GM21423 (cell line): Measurements from ENCODE around the gene JAG2.

Experiments
- ATAC-seq: cut with Tn5 transposase; IDR thresholded peaks from one replicate; pipeline ENCODE4 v1.9.1; 2021; ENCODE audit warnings: mild to moderate bottlenecking, moderate library complexity; ENCODE audit not compliant: unreplicated experiment

JAG2 gene

DNA sequence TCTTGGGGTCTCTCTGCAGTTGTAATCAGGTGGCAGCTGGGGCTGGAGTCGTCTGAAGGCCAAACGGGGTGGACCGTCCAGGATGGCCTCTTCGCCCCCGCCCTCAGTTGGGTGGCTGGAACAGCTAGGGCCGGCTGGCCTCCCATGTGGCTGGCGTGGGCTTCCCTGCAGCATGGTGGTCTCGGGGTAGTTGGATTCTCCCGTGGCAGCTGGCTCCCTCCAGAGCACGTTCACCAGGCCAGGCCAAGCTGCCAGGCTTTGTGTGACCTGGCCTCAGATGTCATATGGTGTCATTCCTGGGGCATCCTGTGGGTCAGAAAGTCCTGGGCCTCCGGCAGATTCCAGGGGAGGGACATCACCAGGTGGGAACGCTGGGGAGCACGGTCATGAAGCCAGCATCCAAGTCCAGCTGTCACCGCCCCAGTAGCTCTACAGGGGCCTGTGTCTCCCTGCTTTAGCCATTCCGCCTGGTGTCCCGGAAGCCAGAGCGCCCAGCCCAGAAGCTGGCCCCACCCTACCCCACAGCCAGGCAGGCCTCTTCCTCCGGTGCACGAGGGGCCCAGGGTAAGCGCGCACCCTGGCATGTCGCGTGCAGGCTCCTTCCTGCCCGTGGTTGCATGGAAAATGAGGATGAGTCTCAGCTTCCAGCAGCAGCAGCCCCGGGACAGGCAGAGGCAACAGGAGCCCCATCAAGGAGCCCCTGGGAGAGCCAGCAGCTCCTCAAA, 13.9 kb upstream of the JAG2 start:
- no peak for ATAC-seq

DNA sequence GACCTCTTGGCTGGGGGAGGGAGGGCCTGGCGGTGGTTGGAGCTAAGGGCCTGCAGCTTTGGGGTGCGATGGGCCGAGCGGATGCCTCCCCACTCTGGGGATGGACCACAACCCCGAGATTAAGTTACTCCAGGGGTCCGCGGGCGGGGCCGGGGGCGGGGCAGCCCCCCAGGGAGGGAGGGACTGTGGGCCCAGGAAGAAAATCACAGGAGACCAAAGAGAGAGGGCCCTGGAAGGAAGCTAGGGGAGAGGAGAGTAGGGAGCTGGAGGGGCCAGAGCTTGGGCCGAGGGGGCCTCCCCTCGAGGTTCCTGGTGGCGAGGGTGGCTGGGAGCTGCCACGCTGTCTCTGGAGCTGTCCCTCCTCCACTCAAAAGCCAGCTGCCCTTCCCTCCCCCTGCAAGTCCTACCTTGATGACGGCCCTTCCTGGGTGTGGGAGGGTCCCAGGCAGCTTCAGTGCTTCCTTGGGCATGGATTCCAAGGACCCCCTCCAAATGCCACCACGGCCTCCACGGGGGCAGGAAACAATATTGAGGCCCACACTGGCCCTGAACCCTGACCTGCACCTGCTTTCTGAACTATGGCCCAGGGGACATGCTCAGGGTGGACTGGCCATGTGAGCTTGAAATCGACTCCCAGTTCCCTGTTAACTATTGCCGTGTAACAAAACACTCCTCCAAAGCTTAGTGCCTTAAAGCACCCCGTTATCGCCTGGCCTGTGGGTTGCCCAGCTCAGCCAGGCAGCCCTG, 13.1 kb upstream of the JAG2 start:
- ATAC-seq = no peak

DNA sequence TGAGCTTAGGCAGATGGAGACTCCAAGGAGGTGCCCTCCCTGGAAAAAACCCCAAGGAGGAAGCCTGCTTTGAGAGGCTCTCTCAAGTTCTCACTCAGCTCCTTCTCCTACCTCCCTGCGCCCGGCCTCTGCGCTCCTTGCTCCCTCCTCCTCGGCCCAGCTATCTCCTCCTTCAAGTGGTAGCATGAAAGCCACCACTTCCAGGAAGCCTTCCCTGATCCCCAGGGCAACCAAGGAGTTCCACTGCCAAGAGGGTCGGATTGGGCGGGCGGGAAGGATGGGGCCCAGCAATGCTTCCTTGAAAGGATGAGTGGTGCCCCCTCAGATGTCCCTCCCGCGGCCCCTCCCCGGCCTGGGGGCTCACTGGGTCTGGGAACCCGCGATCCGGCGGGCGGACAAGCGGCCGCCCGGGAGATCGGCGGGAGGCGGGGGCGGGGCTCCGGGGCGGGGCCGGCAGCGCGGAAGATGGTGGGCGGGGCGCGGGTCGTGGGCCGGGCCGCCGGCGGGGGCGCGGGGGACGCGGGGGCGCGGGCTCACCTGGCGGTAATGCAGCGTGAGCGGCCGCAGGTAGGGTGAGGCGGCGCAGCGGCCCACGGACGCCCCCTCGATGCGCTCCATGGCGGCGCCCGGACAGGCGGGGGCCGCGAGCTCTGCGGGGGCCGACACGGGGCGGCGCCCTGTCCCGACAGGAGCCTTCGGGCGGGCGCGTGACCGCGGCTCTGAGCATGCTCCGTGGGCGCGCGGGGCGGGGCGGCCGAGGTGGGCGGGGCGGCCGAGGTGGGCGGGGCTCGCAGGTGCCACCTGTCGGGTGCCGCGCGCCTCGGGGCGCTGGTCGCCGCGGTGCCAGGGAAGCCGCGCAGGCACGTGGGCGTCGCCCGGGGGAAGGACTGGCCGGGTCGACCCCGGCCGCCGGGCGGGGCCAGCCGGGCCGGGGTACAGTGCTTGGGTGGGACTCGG, 12.3 kb upstream of the JAG2 start, which contains the start of gene NUDT14:
Gene NUDT14, minus strand, starts transcription at position 721 of the 957 bp plus-strand sequence. Its CDS starts 103 bp downstream, at position 618.
- ATAC-seq = peak; percentile 57

DNA sequence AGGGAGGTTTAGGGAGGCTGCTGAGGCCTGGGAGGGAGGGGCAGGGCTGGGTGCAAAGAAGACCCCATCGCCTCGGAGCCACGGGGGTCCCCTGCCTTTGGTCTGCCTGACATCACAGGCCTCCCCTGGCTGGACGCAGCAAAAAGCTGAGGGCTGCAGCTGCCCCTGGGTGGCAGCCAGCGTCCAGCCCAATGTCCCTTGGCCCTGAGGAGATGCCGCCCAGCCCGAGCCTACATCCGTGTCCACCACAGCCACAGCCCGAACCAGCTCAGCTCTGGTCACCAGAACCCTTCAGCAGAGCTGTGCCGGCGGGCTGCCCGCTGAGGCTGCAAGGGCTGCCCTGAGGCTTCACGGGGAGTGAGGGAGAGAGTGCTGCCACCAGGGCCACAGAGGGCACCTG, 10.6 kb upstream of the JAG2 start:
- ATAC-seq = no peak

DNA sequence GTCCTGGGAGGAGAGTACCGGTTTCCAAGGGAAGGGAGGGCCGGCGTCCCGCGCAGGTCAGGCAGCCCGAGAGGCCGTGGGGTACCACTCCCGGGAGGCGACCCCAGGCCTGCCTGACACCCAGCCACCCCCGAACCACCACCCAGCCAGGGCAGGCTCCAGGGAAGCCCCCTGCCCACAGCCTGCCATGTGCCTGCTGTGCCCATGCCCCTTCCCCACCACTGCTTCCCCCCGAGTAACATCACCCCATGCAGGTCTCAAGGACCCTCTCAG, 10.2 kb upstream of the JAG2 start:
- no peak for ATAC-seq

DNA sequence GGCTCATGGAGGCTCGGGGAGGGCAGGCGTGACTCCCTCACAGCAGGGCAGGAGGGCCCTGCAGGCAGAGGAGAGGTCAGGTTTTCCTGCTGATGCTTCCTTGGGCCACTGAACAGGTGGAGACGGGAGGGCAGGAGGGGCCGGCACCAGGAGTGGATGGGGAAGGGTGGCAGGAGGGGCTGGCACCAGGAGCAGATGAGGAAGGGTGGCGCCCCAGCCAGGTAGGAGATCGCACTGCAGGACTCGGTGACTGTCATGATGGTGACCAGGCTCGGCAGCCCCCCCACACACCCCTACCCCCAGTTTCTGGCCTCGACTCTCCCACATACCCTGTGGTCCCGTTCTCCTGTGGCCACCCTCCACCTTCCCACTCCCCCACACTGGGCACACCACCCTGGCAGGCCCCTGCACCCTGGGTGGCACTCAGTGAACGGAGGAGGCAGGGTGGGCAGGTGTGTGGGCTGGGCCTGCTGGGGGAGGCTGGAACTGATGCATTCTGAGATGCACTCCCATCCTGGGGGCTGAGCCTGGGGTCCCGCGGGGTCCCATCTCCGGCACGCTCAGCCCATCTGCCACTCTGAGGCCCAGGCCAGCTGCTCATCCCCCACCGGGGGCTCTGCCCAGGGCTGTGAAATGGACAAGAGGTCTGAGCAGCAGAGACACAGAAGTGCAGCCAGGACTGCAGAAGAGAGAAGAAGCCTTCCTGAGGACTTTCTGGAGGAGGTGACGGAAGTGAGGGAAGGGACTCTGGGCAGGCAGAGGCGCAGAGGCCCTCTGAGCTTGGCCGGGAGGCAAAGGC, 9.7 kb upstream of the JAG2 start:
- ATAC-seq = no peak

DNA sequence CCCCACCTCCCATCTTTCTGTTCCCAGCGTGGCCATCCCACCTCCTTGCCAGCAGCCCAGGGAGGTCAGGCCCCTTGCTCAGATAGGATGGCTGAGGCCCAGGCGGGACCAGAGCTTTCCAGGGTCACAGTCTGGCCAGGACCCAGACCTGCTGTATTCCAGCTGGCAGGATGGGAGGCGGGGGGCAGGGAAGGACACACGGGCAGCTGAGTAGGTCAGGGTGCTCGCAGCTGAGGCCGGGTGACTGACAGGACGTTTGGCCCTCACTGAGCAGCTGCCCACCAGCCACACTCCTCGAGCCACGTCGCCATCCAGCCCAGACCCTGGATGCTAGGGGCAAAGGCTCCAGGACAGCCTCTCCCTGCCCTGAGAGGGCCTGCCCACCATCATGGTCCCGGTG, 8.5 kb upstream of the JAG2 start:
- no peak for ATAC-seq

DNA sequence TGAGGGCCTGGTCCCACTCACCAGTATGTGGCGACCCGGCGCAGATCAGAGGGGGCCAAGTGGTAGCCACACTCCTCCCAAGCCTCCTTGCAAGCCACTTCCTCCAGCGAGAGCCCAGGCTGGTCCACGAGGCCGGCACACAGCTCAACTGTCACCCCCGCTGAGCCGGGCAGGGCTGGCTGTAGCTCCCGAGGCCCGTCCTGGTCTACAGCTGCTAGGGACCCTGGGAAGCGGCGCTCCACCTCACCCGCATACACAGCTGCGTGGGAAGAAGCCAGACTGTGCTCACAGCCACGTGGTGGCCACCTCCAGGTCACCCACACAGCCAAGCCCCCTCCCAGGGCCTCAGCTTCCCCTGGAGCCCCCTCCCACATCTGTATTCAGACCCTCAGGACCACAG, 7.9 kb upstream of the JAG2 start:
- no peak for ATAC-seq

DNA sequence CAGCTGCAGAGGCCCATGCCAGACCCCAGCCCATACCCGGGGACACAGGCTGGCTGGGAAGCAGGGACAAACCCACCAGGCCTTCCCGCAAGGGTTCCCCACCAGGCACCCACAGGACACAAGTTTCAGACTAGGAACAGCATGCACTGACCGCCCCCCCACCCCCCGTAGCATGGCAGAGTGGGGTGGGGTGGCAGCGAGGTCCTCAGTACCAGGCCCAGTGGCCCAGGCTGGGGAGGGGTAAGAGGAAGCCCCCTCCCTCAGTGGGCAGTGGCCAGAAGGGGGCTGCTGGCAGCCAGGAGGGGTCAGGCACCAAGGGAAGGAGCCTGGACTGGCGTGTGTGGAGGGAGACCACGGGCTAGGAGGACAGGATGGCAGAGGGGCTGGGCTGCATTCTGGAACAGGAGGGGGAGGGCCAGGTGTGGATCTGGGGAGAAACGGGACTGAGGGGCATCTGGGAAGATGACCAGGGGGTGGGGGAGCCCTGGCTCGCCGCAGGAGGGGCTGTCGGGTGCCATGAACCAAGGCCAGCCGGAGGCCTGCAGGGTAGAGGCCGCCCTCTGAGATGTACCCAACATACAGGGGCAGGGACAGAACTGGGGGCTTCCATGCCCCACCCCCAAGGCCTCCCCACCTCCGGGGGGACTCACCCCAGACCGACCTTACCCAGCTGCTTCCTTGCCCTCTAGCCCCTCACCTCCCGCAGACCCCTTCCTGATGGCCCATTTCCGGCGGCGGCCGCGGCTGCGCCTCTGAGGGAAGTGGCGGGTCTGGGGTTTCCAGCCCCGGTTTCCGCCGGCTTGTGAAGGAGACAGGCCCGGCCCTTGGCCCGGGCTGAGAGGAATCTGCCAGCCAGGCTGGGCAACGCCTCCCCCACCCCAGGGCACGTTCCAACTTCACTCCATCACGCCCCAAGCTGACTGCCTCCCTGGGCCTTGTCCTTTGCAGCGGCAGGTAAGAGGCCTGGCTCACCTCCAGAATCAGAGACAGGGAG, 5.6 kb upstream of the JAG2 start:
- no peak for ATAC-seq

DNA sequence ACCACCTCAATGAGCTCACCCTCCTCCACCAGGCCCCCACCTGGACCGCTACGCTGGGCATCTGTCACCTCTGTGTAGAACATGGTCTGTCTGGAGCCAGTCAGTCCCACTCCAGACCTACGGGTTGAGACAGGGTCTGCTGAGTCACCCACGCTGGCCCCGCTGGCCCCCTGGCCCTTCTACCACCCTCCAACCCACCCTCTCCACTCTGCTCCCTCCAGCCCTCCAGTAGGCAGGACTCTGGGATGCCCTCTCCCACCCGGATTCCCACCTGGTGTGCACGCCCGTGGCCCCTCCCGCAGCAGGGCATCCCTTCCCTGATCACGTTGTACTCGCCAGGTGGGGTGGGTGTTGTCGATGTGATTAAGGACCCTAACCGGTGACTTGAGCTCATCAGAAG, 4.6 kb upstream of the JAG2 start:
- ATAC-seq = no peak

DNA sequence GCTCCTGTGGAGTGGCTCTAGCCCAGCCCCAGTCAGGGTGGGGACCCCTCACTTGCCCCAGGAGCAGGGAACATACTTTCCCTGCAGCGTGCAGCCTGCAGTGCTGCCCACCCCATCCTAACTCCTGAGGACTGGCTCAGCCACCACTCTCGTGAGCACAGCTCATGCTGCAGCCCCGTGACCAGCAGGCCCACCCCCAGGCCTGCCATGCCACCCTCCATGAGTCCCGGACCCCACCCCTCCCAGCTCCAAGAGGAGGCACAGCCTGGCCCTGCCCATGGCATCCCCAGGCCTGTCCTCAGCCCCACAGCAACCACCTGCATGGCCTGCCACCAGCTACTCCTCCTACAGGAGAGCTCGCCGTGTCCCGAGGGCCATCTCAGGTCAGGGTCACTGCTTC, 3.9 kb upstream of the JAG2 start:
- no peak for ATAC-seq

DNA sequence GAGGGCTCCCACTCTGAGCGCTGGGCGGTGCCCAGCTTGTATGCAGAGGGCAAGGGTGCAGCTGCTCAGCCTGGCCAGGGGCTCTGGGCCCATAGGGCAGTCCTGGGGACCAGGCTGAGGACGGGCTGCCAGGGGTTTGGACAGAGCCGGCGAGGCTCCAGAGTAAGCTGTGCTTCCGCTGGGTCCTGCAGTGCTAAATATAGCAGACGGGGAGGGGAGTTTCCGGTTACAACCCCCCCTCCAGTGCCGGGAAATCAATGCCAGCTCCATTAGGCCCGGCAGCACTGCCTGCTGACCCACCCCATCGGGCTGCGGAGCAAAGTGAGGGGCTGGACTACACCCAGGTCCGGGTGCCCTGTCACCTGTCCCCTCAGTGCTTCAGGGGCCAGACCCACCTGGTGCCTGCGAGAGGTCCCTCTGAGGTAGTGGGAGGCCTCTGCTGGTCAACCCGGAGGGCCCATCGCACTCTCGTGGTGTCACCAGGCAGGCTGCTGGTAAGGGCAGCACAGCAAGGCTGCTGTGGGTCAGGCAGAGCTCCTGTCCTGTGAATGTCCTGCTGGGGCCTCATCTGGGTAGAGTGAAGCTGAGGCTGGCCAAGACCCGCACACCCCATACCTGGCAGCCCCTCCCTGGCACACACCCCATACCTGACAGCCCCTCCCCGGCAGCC, 2.6 kb upstream of the JAG2 start:
- ATAC-seq = no peak

DNA sequence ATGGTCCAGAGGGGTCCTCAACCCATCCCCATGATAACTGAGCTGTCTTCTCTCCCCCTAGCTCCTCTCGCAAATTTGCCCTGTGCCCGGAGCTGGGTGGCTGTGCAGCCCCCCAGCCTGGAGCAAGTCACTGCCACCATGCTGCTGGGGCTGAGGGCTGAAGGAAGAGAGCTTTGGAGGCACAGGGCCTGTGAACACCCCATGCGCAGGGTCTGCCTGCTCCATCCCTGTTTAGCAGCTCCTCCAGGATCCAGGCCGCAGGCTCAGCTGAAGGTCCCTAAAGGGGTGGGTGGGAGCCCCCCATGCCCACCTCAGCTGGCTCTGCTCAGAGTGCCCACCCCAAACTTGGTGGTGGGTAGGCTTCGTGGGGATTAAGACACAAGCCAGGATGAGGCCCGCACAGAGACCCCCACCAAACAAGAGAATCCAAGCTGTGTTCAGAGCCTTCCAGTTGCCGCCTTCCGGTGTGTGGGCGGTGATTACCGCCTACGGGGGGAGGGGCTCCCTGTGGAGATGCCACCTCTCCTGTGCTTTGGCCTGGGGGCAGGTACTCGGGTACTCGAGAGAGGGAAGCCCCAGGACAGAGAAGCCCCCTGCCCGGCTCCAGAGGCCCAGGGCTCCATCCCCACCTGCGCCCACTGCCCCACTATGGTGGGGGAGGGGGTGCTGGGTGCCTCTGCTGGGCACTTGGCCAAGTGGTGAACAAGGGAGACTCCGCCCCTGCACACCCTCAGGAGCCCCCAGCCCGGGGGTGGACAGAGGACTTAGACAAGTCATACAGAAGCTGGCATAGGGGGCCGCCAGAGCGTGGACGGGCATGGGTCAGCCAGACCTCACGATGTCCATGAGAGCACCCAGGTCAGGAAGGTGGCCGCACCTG, 1.4 kb upstream of the JAG2 start:
- ATAC-seq = no peak

DNA sequence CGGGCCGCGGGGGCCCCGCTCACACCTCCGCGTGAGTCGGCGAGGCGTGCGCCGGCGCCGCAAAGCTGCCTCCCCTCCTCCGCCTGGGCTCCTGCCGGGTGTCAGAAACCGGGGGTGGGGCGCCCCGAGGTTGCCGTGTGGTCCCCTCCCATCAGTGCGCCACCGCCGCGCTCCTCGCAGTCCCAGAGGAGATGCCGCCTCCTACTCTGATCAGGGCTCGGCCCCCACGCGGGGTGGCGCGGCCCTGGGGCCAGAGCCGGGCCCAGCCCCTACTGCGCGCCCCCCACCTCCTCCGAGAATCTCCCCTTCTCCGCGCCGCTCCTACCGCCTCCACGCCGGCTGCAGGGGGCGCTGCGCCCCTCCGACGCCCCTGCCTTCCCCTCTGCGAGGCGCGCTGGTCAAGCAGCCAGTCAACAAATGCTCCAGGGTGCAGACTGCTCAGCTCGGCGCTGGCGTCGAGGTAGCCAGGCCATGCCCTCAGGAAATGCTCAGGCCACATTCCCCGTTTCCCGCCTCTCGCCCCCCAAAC, 467 bp upstream of the JAG2 start:
- no peak for ATAC-seq

DNA sequence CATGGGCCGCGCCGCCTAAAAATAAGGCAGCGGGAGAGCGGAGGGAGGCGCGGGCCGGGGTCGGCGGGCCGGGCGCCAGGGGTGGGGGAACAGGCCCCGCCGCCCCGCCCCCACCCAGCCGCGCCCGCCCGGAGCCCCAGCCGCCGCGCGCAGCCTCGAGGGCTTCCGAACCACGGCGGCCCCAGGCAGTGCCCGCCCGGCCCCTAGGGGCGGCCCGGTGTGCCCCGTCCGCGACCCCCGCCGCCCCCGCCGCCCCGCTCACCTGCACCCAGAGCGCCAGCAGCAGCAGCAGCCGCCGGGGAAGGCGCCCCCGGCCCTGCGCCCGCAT, 519 bp downstream of the JAG2 start:
- no peak for ATAC-seq

DNA sequence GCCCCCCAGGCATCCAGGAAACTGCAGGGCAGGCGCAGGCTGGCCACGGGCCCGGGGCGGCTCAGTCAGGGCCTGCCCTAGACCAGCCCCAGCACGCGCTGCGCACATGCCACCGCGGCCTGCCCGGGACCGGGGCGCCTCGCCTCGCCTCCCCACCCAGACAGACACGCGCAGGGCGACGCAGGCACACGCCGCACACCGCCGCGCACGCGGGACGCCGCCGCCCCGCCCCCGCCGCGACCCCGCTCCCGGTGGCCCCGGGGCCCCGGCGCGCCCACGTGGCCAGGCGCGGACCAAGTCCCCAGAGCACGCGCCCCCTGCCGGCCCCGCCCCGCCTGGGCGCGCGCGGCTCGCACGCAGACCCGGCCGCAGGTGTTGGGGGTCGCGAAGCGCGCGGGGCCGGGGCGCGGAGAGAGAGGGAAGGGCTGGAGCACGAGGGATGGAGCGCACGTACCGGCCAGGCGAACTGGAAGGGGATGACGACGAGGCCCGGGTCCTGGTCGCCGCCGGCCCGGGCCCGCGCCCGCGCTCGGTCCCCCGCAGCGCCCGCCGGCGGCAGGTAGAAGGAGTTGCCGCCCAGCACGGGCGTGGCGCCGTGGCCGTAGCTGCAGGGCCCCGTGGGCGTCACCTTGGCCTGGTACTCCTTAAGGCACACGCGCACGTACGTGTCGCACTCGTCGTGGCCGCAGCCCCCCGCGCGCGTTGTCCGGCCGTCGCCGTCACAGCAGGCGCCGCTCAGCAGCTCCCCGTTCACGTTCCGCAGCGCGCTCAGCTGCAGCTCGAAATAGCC, 1.1 kb downstream of the JAG2 start:
- ATAC-seq = no peak
